HepG2 (cell line): ENCODE data around the gene NEMP2. TPM values are rescaled to one million over a fixed set of nuclear protein-coding genes. Genes with fewer than 3 reads are reported as not detected.

Experiments
- ATAC-seq: fragments of 200-7000 bp; cut with Tn5 transposase; 3 replicates; pipeline ENCODE4 v1.9.1; 2020; ENCODE audit warnings: mild to moderate bottlenecking, moderate library complexity
- BruUV-seq: library from RNA; stranded (reverse); fragments of 400-500 nt; replicated peaks from 2 replicates; lab custom pipeline; 2021; lab: Mats Ljungman, UMichigan
- CTCF ChIA-PET: fragments of 300-600 bp; formaldehyde crosslinking; extraction: SDS; loops from one replicate; lab custom pipeline; 2021; ENCODE audit warnings: low total read pairs, inconsistent platforms, low intra/inter-chr PET ratio; lab: Yijun Ruan, JAX
- POLR2A ChIA-PET: fragments of 350-600 bp; sonication (Branson Sonifier 250); formaldehyde crosslinking; loops from one replicate; lab custom pipeline; 2020; ENCODE audit warnings: antibody characterized with exemption, inconsistent platforms; lab: Yijun Ruan, JAX
- DNase-seq: peaks from one replicate; pipeline ENCODE4 v3.0.0-alpha.2; 2015; ENCODE audit warnings: low spot score
- FAIRE-seq: peaks from 3 replicates; lab custom pipeline; 2011; peaks lifted over from hg19 to GRCh38; lab: Jason Lieb, UNC
- H2AFZ ChIP-seq: one replicate; pipeline ENCODE4 v1.6.1; 2011; ENCODE audit warnings: low read length, inconsistent platforms
- H3K27ac ChIP-seq: fragments of 300-600 bp; 3 replicates; pipeline ENCODE4 v1.8.0; 2011; ENCODE audit warnings: mixed run types, mild to moderate bottlenecking, mixed read lengths, low read length, inconsistent platforms; ENCODE audit not compliant: insufficient read depth; ENCODE audit errors: extremely low read length
- H3K27me3 ChIP-seq, 2 experiments: fragments of 200-600 bp in 1 of 2; 2 replicates in 1 of 2; 3 replicates in 1 of 2; pipeline versions ENCODE4 v1.6.0 to v1.8.0; 2011; ENCODE audit warnings: low read length in 2 of 2, mild to moderate bottlenecking in 2 of 2, moderate library complexity in 2 of 2, inconsistent platforms in 1 of 2; ENCODE audit not compliant: insufficient read depth in 2 of 2, control insufficient read depth in 1 of 2
- H3K36me3 ChIP-seq, 2 experiments: fragments of 200-600 bp in 1 of 2; replicated peaks in 1 of 2; 2 replicates in 1 of 2; 3 replicates in 1 of 2; pipeline versions ENCODE4 v1.5.1 to v1.8.0; 2011; ENCODE audit warnings: low read length in 2 of 2, inconsistent platforms in 1 of 2; ENCODE audit not compliant: insufficient read depth in 2 of 2, control insufficient read depth in 1 of 2
- H3K4me1 ChIP-seq: 2 replicates; pipeline ENCODE4 v1.5.1; 2012; ENCODE audit warnings: low read length, inconsistent platforms; ENCODE audit not compliant: insufficient read depth
- H3K4me2 ChIP-seq: 2 replicates; pipeline ENCODE4 v1.6.0; 2011; ENCODE audit warnings: low read depth, low read length, inconsistent platforms
- H3K4me3 ChIP-seq, 3 experiments: fragments of 200-600 bp in 1 of 3; sonication (generic), shearing (Covaris generic) in 1 of 3; replicated peaks in 1 of 3; 2 replicates each; pipeline ENCODE4 v1.5.1; 2011 to 2016; ENCODE audit warnings: low read length in 3 of 3, inconsistent platforms in 2 of 3, low read depth in 2 of 3, mild to moderate bottlenecking in 2 of 3, control low read depth in 1 of 3, mixed read lengths in 1 of 3; ENCODE audit not compliant: insufficient read depth in 1 of 3
- H3K79me2 ChIP-seq: one replicate; pipeline ENCODE4 v1.6.1; 2011; ENCODE audit warnings: low read length, inconsistent platforms; ENCODE audit not compliant: insufficient read depth
- H3K9ac ChIP-seq: 2 replicates; pipeline ENCODE4 v1.6.0; 2011; ENCODE audit warnings: mild to moderate bottlenecking, low read depth, low read length, inconsistent platforms; ENCODE audit not compliant: insufficient read depth
- H3K9me3 ChIP-seq: 2 replicates; pipeline ENCODE4 v1.5.1; 2012; ENCODE audit warnings: mild to moderate bottlenecking, low read length
- H4K20me1 ChIP-seq: 2 replicates; pipeline ENCODE4 v1.6.0; 2011; ENCODE audit warnings: inconsistent platforms, mild to moderate bottlenecking, low read length, moderate library complexity; ENCODE audit not compliant: insufficient read depth
- ZBTB39 ChIP-seq: sonication (generic); formaldehyde crosslinking; IDR thresholded peaks from 2 replicates; pipeline ENCODE4 v1.5.0; 2020; ENCODE audit warnings: missing genetic modification reagents
- ZNF230 ChIP-seq: sonication (generic); formaldehyde crosslinking; IDR thresholded peaks from 2 replicates; pipeline ENCODE4 v1.4.0; 2020; ENCODE audit warnings: mild to moderate bottlenecking, missing genetic modification reagents
- whole genome bisulfite sequencing: methylation state at CpG from one replicate; pipeline ENCODE4 v1.1.6; 2017; ENCODE audit warnings: low lambda C conversion rate; 5-methylcytosine and 5-hydroxymethylcytosine counted together
- in situ Hi-C: cut with HindIII; loops from 2 replicates; pipeline ENCODE4 v1.10.0; 2017; ENCODE audit warnings: low pct_unique_long_range_greater_than_20kb; ENCODE audit not compliant: extremely low pct_ligation_motif_present
- intact Hi-C: fragments of 100-400 bp; cut with micrococcal nuclease; formaldehyde crosslinking; loops from one replicate; pipeline ENCODE4 v1.10.0; 2022; ENCODE audit not compliant: unreplicated experiment
- polyA plus RNA-seq, 8 experiments: library from polyadenylated mRNA; depleted of rRNA in 3 of 8; stranded (reverse) in 7 of 8; unstranded in 1 of 8; fragments of >200 nt; fragmentation: Illumina TruSeq in 4 of 8; extraction: Trizol in 4 of 8; gene quantifications; 2 replicates each; pipeline versions ENCODE4 v1.2.1 to v1.2.3, GENCODE V29; 2011 to 2016; ENCODE audit warnings: low read depth in 4 of 8, missing spikeins in 1 of 8, mixed read lengths in 1 of 8; ENCODE audit not compliant: insufficient read depth in 1 of 8
- total RNA-seq, 5 experiments: library from RNA; depleted of rRNA; stranded (reverse); fragments of >200 nt; fragmentation: Illumina TruSeq; extraction: Trizol; gene quantifications; 2 replicates each; pipeline ENCODE4 v1.2.3, GENCODE V29; 2016; ENCODE audit warnings: low read depth in 1 of 5
- TF ChIP-seq, protein P1 (sequence below), 2 experiments: IDR thresholded peaks; 2 replicates each; pipeline ENCODE4 v1.6.1; 2011 to 2012; ENCODE audit warnings: low read length in 2 of 2, borderline replicate concordance in 1 of 2, low read depth in 1 of 2, mild to moderate bottlenecking in 1 of 2, moderate library complexity in 1 of 2

The NEMP2 gene
- total and polyA plus RNA-seq, 2 of the 13 experiments (the other 11 are each of a cell fraction or from before 2014, with no cell fraction given) = 2.4 to 9.8 TPM

GRCh38 chr2:190462611-190463010, 71.9 kb downstream of the NEMP2 start:
- 59% methylated on average over 1 of the region's 1 CpG for WGBS
- H2AFZ ChIP-seq = no peak overlapping the region
- H3K36me3 ChIP-seq = no peaks in the 10 kb centered on the region
- H3K79me2 ChIP-seq = no peaks in the 10 kb centered on the region
- DNase-seq = no peak
- no peak overlapping the region for H3K9ac ChIP-seq
- no peak for TF ChIP-seq ZNF230 (CRISPR knock-in tag)
- TF ChIP-seq, protein P1, sequence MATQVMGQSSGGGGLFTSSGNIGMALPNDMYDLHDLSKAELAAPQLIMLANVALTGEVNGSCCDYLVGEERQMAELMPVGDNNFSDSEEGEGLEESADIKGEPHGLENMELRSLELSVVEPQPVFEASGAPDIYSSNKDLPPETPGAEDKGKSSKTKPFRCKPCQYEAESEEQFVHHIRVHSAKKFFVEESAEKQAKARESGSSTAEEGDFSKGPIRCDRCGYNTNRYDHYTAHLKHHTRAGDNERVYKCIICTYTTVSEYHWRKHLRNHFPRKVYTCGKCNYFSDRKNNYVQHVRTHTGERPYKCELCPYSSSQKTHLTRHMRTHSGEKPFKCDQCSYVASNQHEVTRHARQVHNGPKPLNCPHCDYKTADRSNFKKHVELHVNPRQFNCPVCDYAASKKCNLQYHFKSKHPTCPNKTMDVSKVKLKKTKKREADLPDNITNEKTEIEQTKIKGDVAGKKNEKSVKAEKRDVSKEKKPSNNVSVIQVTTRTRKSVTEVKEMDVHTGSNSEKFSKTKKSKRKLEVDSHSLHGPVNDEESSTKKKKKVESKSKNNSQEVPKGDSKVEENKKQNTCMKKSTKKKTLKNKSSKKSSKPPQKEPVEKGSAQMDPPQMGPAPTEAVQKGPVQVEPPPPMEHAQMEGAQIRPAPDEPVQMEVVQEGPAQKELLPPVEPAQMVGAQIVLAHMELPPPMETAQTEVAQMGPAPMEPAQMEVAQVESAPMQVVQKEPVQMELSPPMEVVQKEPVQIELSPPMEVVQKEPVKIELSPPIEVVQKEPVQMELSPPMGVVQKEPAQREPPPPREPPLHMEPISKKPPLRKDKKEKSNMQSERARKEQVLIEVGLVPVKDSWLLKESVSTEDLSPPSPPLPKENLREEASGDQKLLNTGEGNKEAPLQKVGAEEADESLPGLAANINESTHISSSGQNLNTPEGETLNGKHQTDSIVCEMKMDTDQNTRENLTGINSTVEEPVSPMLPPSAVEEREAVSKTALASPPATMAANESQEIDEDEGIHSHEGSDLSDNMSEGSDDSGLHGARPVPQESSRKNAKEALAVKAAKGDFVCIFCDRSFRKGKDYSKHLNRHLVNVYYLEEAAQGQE (IDR thresholded peaks at IDR 0.05; ENCODE audit: borderline replicate concordance in 1 of 2, low read depth in 1 of 2, low read length in 2 of 2) = no peak
- TF ChIP-seq, all 625 proteins: peak for 0
- no peak for FAIRE-seq
- H3K9me3 ChIP-seq = no peaks in the 10 kb centered on the region
- no peaks in the 10 kb centered on the region for H4K20me1 ChIP-seq
- no peak for ATAC-seq
- intact Hi-C loops (no loop called here), in situ Hi-C loops (no loop called here)
- no TSS peak for BruUV-seq
- H3K4me3 ChIP-seq = no peak overlapping the region
- H3K27ac ChIP-seq = no peak overlapping the region
- POLR2A ChIA-PET = no interaction called here
- no peaks in the 10 kb centered on the region for H3K27me3 ChIP-seq
- H3K4me2 ChIP-seq = no peak overlapping the region
- H3K4me1 ChIP-seq = peaks cover 17% of the 10 kb centered on the region
- CTCF ChIA-PET = no interaction called here

DNA sequence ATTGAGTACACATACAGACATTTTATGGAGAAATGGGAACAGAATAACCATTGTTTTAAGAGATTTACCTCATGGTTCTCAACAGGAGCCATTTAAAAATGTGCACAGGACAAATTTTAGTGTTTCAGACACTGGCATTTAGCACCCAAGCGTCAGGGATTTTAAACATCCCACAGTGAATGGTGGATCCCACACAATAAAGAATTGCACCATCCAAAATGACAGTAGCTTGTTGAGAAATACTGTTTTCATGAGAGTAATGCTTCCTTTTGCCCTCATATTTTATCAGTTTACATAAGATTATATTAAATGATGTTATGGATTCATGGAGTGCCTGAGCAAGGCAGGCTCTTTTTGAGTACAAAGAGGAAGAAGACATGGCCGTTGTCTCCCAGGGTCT, 72.3 kb downstream of the NEMP2 start:
- Histone ChIP-seq H3K79me2 (no peaks in the 10 kb centered on the region), H3K9ac (no peak overlapping the region), H3K36me3 (no peaks in the 10 kb centered on the region), H3K4me3 (no peak overlapping the region), H3K27ac (no peak overlapping the region), H3K4me2 (no peak overlapping the region), H3K9me3 (no peaks in the 10 kb centered on the region), H4K20me1 (no peaks in the 10 kb centered on the region), H3K27me3 (no peaks in the 10 kb centered on the region), H2AFZ (no peak overlapping the region), H3K4me1 (peaks cover 12% of the 10 kb centered on the region)
- in situ Hi-C loops = no loop called here
- 50% methylated on average over 2 of the region's 2 CpGs for WGBS
- intact Hi-C loops = no loop called here
- CTCF ChIA-PET = no interaction called here
- TF ChIP-seq ZBTB39 (CRISPR knock-in tag) = no peak
- no TSS peak for BruUV-seq
- ATAC-seq = no peak
- no peak for DNase-seq
- POLR2A ChIA-PET = no interaction called here
- no peak for FAIRE-seq
